HUES48 (cell line): ENCODE data around the gene CDK5R2.
A peak's percentile ranks its signal among the peaks of the same experiment; 100 is the strongest.

Source experiments
- H3K27ac ChIP-seq: one replicate; pipeline ENCODE4 v1.7.0; 2013; ENCODE audit warnings: low read depth, low read length, inconsistent platforms
- H3K27me3 ChIP-seq: 2 replicates; pipeline ENCODE4 v1.6.1; 2013; ENCODE audit warnings: mild to moderate bottlenecking, low read length; ENCODE audit not compliant: control insufficient read depth, insufficient read depth
- H3K36me3 ChIP-seq: 2 replicates; pipeline ENCODE4 v1.6.1; 2013; ENCODE audit warnings: low read length; ENCODE audit not compliant: control insufficient read depth, insufficient read depth
- H3K4me1 ChIP-seq: 2 replicates; pipeline ENCODE4 v1.6.1; 2013; ENCODE audit warnings: mild to moderate bottlenecking, low read length; ENCODE audit not compliant: control insufficient read depth, insufficient read depth
- H3K4me3 ChIP-seq: 2 replicates; pipeline ENCODE4 v1.5.1; 2013; ENCODE audit warnings: mild to moderate bottlenecking, low read depth, low read length
- H3K9ac ChIP-seq: 2 replicates; pipeline ENCODE4 v1.6.1; 2013; ENCODE audit warnings: mild to moderate bottlenecking, low read depth, low read length, moderate library complexity
- H3K9me3 ChIP-seq: 2 replicates; pipeline ENCODE4 v1.6.1; 2013; ENCODE audit warnings: low read length; ENCODE audit not compliant: control insufficient read depth, insufficient read depth

CDK5R2 gene

DNA sequence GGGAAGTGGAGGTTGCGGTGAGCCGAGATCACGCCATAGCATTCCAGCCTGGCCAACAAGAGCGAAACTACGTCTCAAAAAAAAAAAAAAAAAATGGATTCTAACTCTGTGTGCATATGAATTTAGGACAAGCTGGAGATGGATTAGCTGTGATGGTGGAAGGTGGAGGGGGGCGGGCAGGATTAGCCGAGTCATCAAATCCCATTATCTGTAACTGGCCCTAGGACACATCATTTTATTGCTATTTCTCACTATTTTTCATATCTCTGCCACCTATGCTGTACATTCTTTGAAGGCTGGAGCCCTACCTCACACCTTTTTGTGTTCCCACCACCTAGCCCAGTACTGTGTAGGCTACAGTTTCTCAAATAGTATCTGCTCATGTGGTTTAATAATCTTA, 7.3 kb upstream of the CDK5R2 start:
- Histone ChIP-seq H3K4me3 (no peak overlapping the region), H3K27me3 (peaks cover 19% of the 10 kb centered on the region), H3K36me3 (no peaks in the 10 kb centered on the region), H3K9me3 (no peaks in the 10 kb centered on the region), H3K27ac (no peak overlapping the region), H3K4me1 (no peaks in the 10 kb centered on the region), H3K9ac (no peak overlapping the region)

DNA sequence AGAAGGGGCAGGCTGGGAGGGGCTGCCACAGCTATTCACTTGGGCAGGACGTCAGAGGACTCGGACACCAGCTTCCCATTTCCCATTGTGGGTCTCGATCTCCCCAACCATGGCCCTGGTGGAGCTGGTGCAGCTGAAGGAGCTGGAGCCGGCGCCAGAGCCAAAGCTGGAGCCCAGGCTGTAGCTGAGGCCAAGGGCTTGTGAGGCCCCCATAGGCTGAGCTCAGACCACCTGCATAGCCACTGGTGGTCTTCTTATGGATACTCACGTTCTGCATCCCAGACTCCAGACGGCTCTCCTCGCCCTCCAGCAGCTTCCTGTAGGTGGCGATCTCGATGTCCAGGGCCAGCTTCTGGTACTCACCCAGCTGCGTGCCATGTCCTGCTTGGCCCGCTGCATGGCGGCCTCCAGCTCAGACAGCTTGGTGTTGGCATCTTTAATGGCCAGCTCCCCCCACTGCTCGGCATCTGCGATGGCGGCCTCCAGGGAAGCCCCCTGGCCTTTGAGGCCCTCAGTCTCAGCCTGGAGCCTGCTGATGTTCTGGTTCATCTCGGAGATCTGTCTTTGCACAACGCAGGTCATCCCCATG, 6.0 kb upstream of the CDK5R2 start:
- Histone ChIP-seq H3K4me1 (no peaks in the 10 kb centered on the region), H3K27me3 (peaks cover 32% of the 10 kb centered on the region), H3K9me3 (no peaks in the 10 kb centered on the region)

DNA sequence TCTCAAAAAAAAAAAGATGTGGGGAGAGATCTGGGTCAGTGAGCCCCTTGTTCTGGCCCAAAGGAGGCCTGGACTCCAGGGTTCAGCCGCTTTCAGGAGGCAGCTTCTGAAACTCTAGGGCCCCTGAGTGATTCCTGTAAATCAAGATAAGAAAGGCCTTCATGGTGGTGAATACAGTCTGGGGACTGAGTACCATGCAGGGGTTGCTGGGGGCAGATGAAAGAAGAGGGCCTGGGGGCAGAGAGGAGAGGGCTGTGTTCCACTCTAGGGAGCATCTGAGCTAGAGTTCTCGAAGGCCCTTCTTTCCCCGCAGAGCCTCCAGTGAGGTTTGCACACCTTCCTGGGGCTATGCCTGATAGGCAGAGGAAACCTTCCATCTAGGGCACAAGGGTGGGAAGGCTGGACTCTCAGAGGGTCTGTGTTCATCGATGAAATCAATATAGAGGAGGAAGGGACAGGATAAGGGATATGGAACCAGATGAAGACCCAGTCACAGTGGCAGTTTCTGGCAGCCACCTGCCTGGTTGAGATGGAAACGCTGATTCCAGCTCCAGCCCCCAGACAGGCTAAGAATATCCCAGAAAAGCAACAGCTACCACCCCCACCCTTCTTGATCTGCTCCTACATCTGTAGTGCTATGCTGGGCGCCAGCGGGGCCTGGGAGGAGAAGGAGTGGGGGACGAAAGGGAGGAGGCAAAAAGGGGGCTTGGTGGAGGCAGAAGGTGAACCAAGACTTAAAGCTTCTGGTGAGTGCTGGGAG, 4.7 kb upstream of the CDK5R2 start:
- H3K27ac ChIP-seq = no peak overlapping the region
- peaks cover 43% of the 10 kb centered on the region for H3K27me3 ChIP-seq

More for the DNA sequence above, 6.0 kb upstream of the CDK5R2 start:
- Histone ChIP-seq H3K36me3 (no peaks in the 10 kb centered on the region), H3K9ac (no peak overlapping the region), H3K27ac (no peak overlapping the region), H3K4me3 (no peak overlapping the region)

DNA sequence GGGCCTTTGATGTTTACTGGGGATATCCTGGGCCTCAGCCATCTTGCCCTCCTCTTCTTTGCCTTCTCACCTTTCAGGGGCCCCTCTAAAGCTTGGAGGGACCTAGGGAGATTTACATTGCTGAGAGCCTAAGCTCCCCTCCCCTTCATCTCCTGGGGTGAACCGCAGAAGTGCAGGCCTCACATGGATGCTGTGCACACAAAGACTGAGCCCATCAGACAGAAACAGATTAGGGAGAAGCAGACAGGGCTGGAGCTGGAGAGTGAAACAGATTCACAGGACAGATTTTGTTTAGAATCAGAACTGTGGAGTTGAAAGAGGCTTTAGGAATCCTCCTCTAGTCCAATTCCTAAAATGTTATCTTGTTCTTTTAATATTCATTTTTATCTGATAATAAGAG, 3.4 kb upstream of the CDK5R2 start:
- no peak overlapping the region for H3K9ac ChIP-seq
- no peaks in the 10 kb centered on the region for H3K9me3 ChIP-seq
- no peaks in the 10 kb centered on the region for H3K36me3 ChIP-seq
- no peak overlapping the region for H3K4me3 ChIP-seq
- peaks cover 6% of the 10 kb centered on the region for H3K4me1 ChIP-seq
- H3K27ac ChIP-seq = no peak overlapping the region
- peaks cover 56% of the 10 kb centered on the region for H3K27me3 ChIP-seq

More for the DNA sequence above, 4.7 kb upstream of the CDK5R2 start:
- Histone ChIP-seq H3K9me3 (no peaks in the 10 kb centered on the region), H3K4me1 (no peaks in the 10 kb centered on the region), H3K4me3 (no peak overlapping the region), H3K36me3 (no peaks in the 10 kb centered on the region), H3K9ac (no peak overlapping the region)

DNA sequence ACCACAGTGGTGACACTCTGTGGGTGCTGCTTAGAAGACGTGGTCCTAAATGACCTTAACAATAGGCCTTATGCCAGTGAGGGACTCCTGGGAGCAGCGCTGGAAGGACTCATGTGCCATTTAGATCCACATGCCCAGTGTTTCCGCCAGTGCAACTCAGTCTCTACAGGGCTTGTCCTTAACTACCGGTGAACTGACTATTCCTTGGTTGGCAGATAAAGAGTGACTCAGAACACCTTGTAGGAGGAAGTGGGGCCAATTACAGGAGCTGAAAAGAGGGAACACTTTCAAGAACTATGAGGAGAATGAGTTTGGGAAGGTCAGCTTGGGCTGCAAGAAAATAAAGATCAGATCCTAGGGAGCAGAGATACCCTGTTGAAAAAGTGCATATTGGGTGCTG, 1.8 kb upstream of the CDK5R2 start:
- Histone ChIP-seq H3K4me1 (peaks cover 9% of the 10 kb centered on the region), H3K27ac (no peak overlapping the region), H3K27me3 (peaks cover 72% of the 10 kb centered on the region), H3K36me3 (no peaks in the 10 kb centered on the region), H3K9ac (no peak overlapping the region), H3K4me3 (no peak overlapping the region), H3K9me3 (no peaks in the 10 kb centered on the region)

DNA sequence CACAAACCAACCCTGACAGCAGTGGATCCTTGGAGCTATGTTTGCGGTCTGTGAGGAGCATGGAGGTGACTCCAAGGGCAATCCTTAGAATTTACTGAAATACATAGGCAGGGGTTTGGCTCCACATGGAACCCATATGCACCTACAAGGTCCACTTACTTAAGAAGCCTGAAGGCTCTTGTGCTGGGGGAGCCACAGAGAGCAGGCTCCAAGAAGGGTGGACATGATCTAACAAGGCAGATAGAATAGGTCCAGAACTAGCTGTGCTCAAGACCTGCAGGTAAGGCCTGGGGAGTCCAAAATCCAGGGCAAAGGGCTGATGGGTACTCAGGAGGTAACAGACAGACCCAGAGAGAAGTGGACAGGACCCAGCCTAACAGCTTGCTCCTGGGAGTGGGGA, 1.2 kb upstream of the CDK5R2 start:
- Histone ChIP-seq H3K36me3 (no peaks in the 10 kb centered on the region), H3K9ac (no peak overlapping the region), H3K4me3 (no peak overlapping the region), H3K27me3 (peaks cover 74% of the 10 kb centered on the region), H3K9me3 (no peaks in the 10 kb centered on the region), H3K27ac (no peak overlapping the region), H3K4me1 (peaks cover 9% of the 10 kb centered on the region)

DNA sequence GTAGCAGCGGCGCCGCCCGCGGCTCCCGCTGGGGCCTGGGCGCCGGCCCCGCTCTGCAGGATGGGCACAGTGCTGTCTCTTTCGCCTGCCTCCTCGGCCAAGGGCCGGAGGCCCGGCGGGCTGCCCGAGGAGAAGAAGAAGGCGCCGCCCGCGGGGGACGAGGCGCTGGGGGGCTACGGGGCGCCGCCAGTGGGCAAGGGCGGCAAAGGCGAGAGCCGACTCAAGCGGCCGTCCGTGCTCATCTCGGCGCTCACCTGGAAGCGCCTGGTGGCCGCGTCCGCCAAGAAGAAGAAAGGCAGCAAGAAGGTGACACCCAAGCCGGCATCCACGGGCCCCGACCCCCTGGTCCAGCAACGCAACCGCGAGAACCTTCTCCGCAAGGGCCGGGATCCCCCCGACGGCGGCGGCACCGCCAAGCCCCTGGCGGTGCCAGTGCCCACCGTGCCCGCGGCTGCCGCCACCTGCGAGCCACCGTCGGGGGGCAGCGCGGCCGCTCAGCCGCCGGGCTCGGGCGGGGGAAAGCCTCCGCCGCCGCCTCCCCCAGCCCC, 369 bp downstream of the CDK5R2 start:
- H3K9me3 ChIP-seq = no peaks in the 10 kb centered on the region
- H3K27ac ChIP-seq = no peak overlapping the region
- H3K9ac ChIP-seq = no peak overlapping the region
- H3K27me3 ChIP-seq = peaks cover 72% of the 10 kb centered on the region
- no peaks in the 10 kb centered on the region for H3K36me3 ChIP-seq
- peak overlapping the region; percentile 86 for H3K4me3 ChIP-seq
- peaks cover 21% of the 10 kb centered on the region for H3K4me1 ChIP-seq

DNA sequence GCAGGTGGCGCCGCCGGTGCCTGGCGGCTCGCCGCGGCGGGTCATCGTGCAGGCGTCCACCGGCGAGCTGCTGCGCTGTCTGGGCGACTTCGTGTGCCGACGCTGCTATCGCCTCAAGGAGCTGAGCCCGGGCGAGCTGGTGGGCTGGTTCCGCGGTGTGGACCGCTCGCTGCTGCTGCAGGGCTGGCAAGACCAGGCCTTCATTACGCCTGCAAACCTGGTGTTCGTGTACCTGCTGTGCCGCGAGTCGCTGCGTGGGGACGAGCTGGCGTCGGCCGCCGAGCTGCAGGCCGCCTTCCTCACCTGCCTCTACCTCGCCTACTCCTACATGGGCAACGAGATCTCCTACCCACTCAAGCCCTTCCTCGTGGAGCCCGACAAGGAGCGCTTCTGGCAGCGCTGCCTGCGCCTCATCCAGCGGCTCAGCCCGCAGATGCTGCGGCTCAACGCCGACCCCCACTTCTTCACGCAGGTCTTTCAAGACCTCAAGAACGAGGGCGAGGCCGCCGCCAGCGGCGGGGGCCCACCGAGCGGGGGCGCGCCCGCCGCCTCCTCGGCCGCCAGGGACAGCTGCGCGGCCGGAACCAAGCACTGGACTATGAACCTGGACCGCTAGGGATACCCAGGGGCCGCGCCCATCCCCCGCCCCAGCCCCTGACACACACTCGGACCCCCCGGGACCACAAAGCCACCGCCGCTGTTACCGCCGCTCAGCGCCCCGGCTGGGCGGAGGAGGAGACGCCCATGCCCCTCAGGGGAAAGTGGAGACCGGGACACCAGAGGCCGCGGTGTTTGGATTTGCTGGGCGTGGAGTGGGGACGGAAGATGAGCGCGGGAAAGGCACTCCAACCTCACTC, 1.1 kb downstream of the CDK5R2 start:
- Histone ChIP-seq H3K27me3 (peaks cover 65% of the 10 kb centered on the region), H3K27ac (no peak overlapping the region), H3K4me3 (no peak overlapping the region; the same call in 1 of the 2 replicates), H3K4me1 (peaks cover 21% of the 10 kb centered on the region), H3K36me3 (no peaks in the 10 kb centered on the region), H3K9ac (no peak overlapping the region), H3K9me3 (no peaks in the 10 kb centered on the region)

DNA sequence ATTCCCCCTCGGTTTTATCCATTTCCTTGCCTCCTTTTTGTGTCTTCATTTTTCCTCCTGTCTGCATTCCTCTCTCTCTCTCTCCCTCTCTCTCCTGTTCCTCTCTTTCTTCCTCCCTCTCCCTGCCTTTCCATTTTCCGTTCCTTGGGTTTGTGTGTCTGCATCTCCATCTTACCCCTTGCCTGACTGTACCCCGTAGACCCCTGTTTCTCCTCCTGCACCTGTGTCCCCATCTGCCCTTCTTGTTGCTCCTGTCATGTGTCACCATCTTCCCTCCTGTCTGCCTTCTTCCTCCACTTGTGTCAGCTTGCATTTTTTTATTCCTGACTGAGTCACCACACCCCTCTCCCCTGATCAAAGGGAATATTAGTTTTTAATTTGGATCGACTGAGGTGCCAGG, 1.8 kb downstream of the CDK5R2 start:
- H3K36me3 ChIP-seq = no peaks in the 10 kb centered on the region
- H3K27me3 ChIP-seq = peaks cover 64% of the 10 kb centered on the region
- no peak overlapping the region for H3K27ac ChIP-seq
- no peaks in the 10 kb centered on the region for H3K9me3 ChIP-seq
- peak overlapping the region; percentile 26; the same call in 1 of the 2 replicates for H3K4me3 ChIP-seq
- H3K4me1 ChIP-seq = peaks cover 21% of the 10 kb centered on the region
- no peak overlapping the region for H3K9ac ChIP-seq

DNA sequence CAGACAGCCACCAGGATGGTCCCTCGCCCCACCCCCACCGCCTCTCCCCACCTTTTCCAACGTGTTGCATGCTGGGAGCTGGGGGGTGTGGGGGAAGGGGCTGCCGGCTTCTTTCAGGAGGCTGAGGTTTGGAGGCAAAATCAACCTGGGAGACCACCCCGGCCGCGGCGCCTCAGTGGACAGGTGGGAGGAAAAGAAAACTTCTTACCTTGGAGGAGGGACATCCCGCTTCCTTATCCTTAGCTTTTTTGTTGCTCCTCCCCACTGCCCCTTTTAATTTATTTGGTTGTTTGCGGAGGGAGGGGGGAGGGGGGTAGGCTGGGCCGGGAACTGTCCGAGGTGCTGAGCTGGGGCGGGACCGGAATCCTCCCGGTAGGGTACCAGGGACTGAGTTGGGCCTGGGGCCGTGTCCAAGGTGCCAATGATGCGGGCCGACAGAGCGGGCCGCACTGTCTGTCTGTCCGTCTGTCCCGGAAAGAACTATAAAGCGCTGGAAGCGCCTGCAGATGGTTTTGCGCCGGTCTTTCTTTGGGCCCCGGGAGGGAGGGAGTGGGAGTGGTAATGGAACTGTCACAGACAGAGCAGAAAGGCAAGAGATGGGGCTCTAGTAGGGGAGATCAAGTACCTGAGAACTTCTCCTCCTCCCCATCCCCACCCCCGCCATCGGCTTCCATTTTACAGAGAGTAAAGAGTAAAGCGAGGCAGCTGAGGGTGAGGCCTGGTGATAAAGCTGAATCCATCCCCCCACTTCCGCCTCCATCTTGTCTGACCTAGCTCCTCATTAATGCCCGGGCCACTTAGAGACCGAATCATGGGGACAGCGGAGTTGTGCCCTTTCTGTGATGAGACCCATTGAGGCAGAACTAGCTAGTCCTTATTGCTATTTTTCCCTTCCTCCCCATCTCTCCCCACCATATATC, 2.4 kb downstream of the CDK5R2 start:
- H3K4me1 ChIP-seq = peaks cover 21% of the 10 kb centered on the region
- no peaks in the 10 kb centered on the region for H3K36me3 ChIP-seq
- no peak overlapping the region for H3K27ac ChIP-seq
- peak overlapping the region; percentile 50; the same call in 1 of the 2 replicates for H3K4me3 ChIP-seq
- H3K9ac ChIP-seq = no peak overlapping the region
- H3K27me3 ChIP-seq = peaks cover 60% of the 10 kb centered on the region
- H3K9me3 ChIP-seq = no peaks in the 10 kb centered on the region
